ENCODE measurements around the gene GRIN3A.

The GRIN3A gene

GRCh38 chr9:101684665-101685064, 53.8 kb downstream of the GRIN3A start:
- in situ Hi-C loops (cut with HindIII; ENCODE audit: low pct_ligation_motif_present, low sequenced_read_pairs), result no loop called here
- Histone ChIP-seq H3K36me3 (replicated peaks) (no peaks in the 10 kb centered on the region), H3K27ac (no peak overlapping the region), H3K4me3 (ENCODE audit: low read depth, low read length) (no peak overlapping the region), H3K27me3 (replicated peaks) (no peaks in the 10 kb centered on the region)
- TF ChIP-seq, protein P1, sequence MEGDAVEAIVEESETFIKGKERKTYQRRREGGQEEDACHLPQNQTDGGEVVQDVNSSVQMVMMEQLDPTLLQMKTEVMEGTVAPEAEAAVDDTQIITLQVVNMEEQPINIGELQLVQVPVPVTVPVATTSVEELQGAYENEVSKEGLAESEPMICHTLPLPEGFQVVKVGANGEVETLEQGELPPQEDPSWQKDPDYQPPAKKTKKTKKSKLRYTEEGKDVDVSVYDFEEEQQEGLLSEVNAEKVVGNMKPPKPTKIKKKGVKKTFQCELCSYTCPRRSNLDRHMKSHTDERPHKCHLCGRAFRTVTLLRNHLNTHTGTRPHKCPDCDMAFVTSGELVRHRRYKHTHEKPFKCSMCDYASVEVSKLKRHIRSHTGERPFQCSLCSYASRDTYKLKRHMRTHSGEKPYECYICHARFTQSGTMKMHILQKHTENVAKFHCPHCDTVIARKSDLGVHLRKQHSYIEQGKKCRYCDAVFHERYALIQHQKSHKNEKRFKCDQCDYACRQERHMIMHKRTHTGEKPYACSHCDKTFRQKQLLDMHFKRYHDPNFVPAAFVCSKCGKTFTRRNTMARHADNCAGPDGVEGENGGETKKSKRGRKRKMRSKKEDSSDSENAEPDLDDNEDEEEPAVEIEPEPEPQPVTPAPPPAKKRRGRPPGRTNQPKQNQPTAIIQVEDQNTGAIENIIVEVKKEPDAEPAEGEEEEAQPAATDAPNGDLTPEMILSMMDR (IDR thresholded peaks at IDR 0.05; ENCODE audit: low read depth, low read length, missing control alignments), result no peak
- DNase-seq, result no peak

- TF ChIP-seq, protein P1 (IDR thresholded peaks at IDR 0.05; ENCODE audit: low read depth, low read length, missing control alignments), result no peak
- H3K27ac ChIP-seq, result no peak overlapping the region
- no peak overlapping the region for H3K4me3 ChIP-seq (ENCODE audit: low read depth, low read length)
- in situ Hi-C loops (cut with HindIII; ENCODE audit: low pct_ligation_motif_present, low sequenced_read_pairs), result no loop called here
- no peaks in the 10 kb centered on the region for H3K36me3 ChIP-seq (replicated peaks)
- no peak for DNase-seq
- no peaks in the 10 kb centered on the region for H3K27me3 ChIP-seq (replicated peaks)
Observed at GRCh38 chr9:101683236-101683635, 55.2 kb downstream of the GRIN3A start.

DNA sequence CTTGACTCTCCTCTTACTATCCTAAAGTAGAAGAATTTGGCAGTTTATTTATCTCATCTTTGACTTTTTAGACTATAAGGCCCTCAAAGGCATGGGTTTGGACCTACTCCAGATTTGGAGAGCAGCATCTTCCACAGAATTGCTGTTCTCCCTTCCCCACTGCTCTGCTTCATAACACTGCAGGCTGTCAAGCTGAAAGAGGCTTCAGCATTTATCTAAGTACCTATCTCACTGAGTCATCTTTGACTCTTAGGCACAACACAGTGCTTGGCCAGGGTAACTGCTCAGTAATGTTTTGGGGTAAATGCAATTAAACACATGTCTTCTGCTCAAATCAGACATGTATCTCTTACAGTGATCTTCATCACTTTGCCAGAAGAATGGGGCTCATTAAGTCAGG, 60.6 kb downstream of the GRIN3A start:
- DNase-seq, result no peak
- Histone ChIP-seq H3K4me3 (ENCODE audit: low read depth, low read length) (no peak overlapping the region), H3K36me3 (replicated peaks) (no peaks in the 10 kb centered on the region), H3K27ac (no peak overlapping the region), H3K27me3 (replicated peaks) (no peaks in the 10 kb centered on the region)
- in situ Hi-C loops (cut with HindIII; ENCODE audit: low pct_ligation_motif_present, low sequenced_read_pairs), result no loop called here
- TF ChIP-seq, protein P1 (IDR thresholded peaks at IDR 0.05; ENCODE audit: low read depth, low read length, missing control alignments), result no peak

GRCh38 chr9:101675341-101675740, 63.1 kb downstream of the GRIN3A start:
- in situ Hi-C loops (cut with HindIII; ENCODE audit: low pct_ligation_motif_present, low sequenced_read_pairs), result no loop called here
- H3K4me3 ChIP-seq (ENCODE audit: low read depth, low read length), result no peak overlapping the region
- DNase-seq, result no peak
- H3K27me3 ChIP-seq (replicated peaks), result no peaks in the 10 kb centered on the region
- H3K27ac ChIP-seq, result no peak overlapping the region
- TF ChIP-seq, protein P1 (IDR thresholded peaks at IDR 0.05; ENCODE audit: low read depth, low read length, missing control alignments), result no peak
- H3K36me3 ChIP-seq (replicated peaks), result no peaks in the 10 kb centered on the region

- TF ChIP-seq, protein P1 (IDR thresholded peaks at IDR 0.05; ENCODE audit: low read depth, low read length, missing control alignments), result no peak
- Histone ChIP-seq H3K36me3 (replicated peaks) (no peaks in the 10 kb centered on the region), H3K4me3 (ENCODE audit: low read depth, low read length) (no peak overlapping the region), H3K27me3 (replicated peaks) (no peaks in the 10 kb centered on the region), H3K27ac (no peak overlapping the region)
- in situ Hi-C loops (cut with HindIII; ENCODE audit: low pct_ligation_motif_present, low sequenced_read_pairs), result no loop called here
- DNase-seq, result no peak
Observed at GRCh38 chr9:101674165-101674564, 64.3 kb downstream of the GRIN3A start.

GRCh38 chr9:101673642-101674041, 64.8 kb downstream of the GRIN3A start:
- Histone ChIP-seq H3K36me3 (replicated peaks) (no peaks in the 10 kb centered on the region), H3K4me3 (ENCODE audit: low read depth, low read length) (no peak overlapping the region), H3K27me3 (replicated peaks) (no peaks in the 10 kb centered on the region), H3K27ac (no peak overlapping the region)
- in situ Hi-C loops (cut with HindIII; ENCODE audit: low pct_ligation_motif_present, low sequenced_read_pairs), result no loop called here
- TF ChIP-seq, protein P1 (IDR thresholded peaks at IDR 0.05; ENCODE audit: low read depth, low read length, missing control alignments), result no peak
- no peak for DNase-seq

Measured in brain microvascular endothelial cell (primary cell).